Astrocyte of the cerebellum (primary cell): ENCODE measurements around the gene DLD.

Source experiments
- DNase-seq: peaks from one replicate; pipeline ENCODE4 v3.0.0-alpha.2; 2011; ENCODE audit warnings: low read depth
- H3K4me3 ChIP-seq: 2 replicates; pipeline ENCODE4 v1.5.1; 2011; ENCODE audit warnings: mild to moderate bottlenecking, low read depth, low read length, moderate library complexity
- CTCF ChIP-seq: IDR thresholded peaks from 2 replicates; pipeline ENCODE4 v1.5.1; 2012; ENCODE audit warnings: low read length, low read depth, moderate library complexity, mild to moderate bottlenecking; ENCODE audit errors: missing control alignments
- in situ Hi-C: cut with HindIII; loops from 2 replicates; pipeline ENCODE4 v1.10.0; 2017; ENCODE audit warnings: low sequenced_read_pairs

Gene DLD

GRCh38 chr7:107943018-107943417, 52.0 kb downstream of the DLD start:
- no peak for TF ChIP-seq CTCF
- no peak for DNase-seq
- H3K4me3 ChIP-seq: no peak overlapping the region
- in situ Hi-C loops: no loop called here

GRCh38 chr7:107944411-107945169, 53.6 kb downstream of the DLD start:
- in situ Hi-C loops: no loop called here
- DNase-seq: no peak
- TF ChIP-seq CTCF: no peak
- no peak overlapping the region for H3K4me3 ChIP-seq

GRCh38 chr7:107945332-107945731, 54.3 kb downstream of the DLD start:
- no peak for TF ChIP-seq CTCF
- in situ Hi-C loops: no loop called here
- no peak overlapping the region for H3K4me3 ChIP-seq
- no peak for DNase-seq

- no peak overlapping the region for H3K4me3 ChIP-seq
- in situ Hi-C loops: no loop called here
- no peak for DNase-seq
- no peak for TF ChIP-seq CTCF
Observed at GRCh38 chr7:107946451-107946850, 55.5 kb downstream of the DLD start.

- in situ Hi-C loops: no loop called here
- no peak for TF ChIP-seq CTCF
- H3K4me3 ChIP-seq: no peak overlapping the region
- no peak for DNase-seq
Observed at GRCh38 chr7:107946881-107947280, 55.9 kb downstream of the DLD start.

GRCh38 chr7:107948645-107949442, 57.9 kb downstream of the DLD start:
- in situ Hi-C loops: no loop called here

More at GRCh38 chr7:107948645-107949442, 57.9 kb downstream of the DLD start:
- no peak for TF ChIP-seq CTCF
- no peak overlapping the region for H3K4me3 ChIP-seq
- peak; percentile 76 for DNase-seq
